Smooth muscle cell (in vitro differentiated cells): ENCODE data around the gene LIN28A. TPM values are rescaled to one million over a fixed set of nuclear protein-coding genes. Genes with fewer than 3 reads are reported as not detected.

ENCODE experiments used
- DNase-seq: peaks from one replicate; lab custom pipeline; 2025; ENCODE audit not compliant: unreplicated experiment; lab: John Stamatoyannopoulos, UW
- H2AFZ ChIP-seq: fragments of 200-600 bp; sonication (generic); 2 replicates; pipeline ENCODE4 v1.6.0; 2016; ENCODE audit warnings: antibody characterized with exemption, low read depth, mild to moderate bottlenecking
- H3F3A ChIP-seq: fragments of 200-600 bp; sonication (generic); 2 replicates; pipeline ENCODE4 v1.6.0; 2017; ENCODE audit warnings: antibody characterized with exemption, low read depth
- H3K27ac ChIP-seq: fragments of 200-600 bp; sonication (generic); 2 replicates; pipeline ENCODE4 v1.5.1; 2016; ENCODE audit warnings: low read depth, mild to moderate bottlenecking
- H3K27me3 ChIP-seq: fragments of 200-600 bp; sonication (generic); 2 replicates; pipeline ENCODE4 v1.6.1; 2016; ENCODE audit warnings: low read depth, mild to moderate bottlenecking
- H3K36me3 ChIP-seq: fragments of 200-600 bp; sonication (generic); 2 replicates; pipeline ENCODE4 v1.5.1; 2016; ENCODE audit warnings: low read depth
- H3K4me1 ChIP-seq: fragments of 200-600 bp; sonication (generic); 2 replicates; pipeline ENCODE4 v1.5.1; 2016; ENCODE audit warnings: low read depth
- H3K4me2 ChIP-seq: fragments of 200-600 bp; sonication (generic); 2 replicates; pipeline ENCODE4 v1.6.0; 2016; ENCODE audit warnings: mild to moderate bottlenecking
- H3K4me3 ChIP-seq: fragments of 200-600 bp; sonication (generic); 2 replicates; pipeline ENCODE4 v1.5.1; 2016; ENCODE audit warnings: mild to moderate bottlenecking
- H3K79me2 ChIP-seq: fragments of 200-600 bp; sonication (generic); 2 replicates; pipeline ENCODE4 v1.6.0; 2016; ENCODE audit warnings: low read depth, mild to moderate bottlenecking
- H3K9ac ChIP-seq: fragments of 200-600 bp; sonication (generic); 2 replicates; pipeline ENCODE4 v1.6.0; 2016; ENCODE audit warnings: low read depth
- H3K9me3 ChIP-seq: fragments of 200-600 bp; sonication (generic); replicated peaks from 2 replicates; pipeline ENCODE4 v1.5.1; 2016; ENCODE audit warnings: low read depth
- H4K20me1 ChIP-seq: fragments of 200-600 bp; sonication (generic); 2 replicates; pipeline ENCODE4 v1.6.0; 2016; ENCODE audit warnings: low read depth
- CTCF ChIP-seq: fragments of 200-600 bp; sonication (generic); IDR thresholded peaks from 2 replicates; pipeline ENCODE4 v1.5.1; 2017; ENCODE audit warnings: borderline replicate concordance, mild to moderate bottlenecking, antibody characterized with exemption; ENCODE audit not compliant: insufficient read depth, poor library complexity, severe bottlenecking
- WGBS: methylation state at CpG from one replicate; pipeline ENCODE4 v1.1.7; 2016; ENCODE audit warnings: low lambda C conversion rate; 5-methylcytosine and 5-hydroxymethylcytosine counted together
- polyA plus RNA-seq: library from polyadenylated mRNA; unstranded; fragments of >200 nt; fragmentation: Nextera tagmentation; extraction: Ambion mirVana; gene quantifications from 2 replicates; pipeline ENCODE4 v1.2.1, GENCODE V29; 2016
- total RNA-seq: library from RNA; depleted of rRNA; stranded (reverse); fragments of >200 nt; gene quantifications from 2 replicates; pipeline ENCODE4 v1.2.3, GENCODE V29; 2014

LIN28A gene
- total and polyA plus RNA-seq, 2 experiments from 2014 or later: 0.08 TPM; not detected in 1

GRCh38 chr1:26429721-26430120 lies 19.1 kb downstream of the LIN28A start:
- no peak for TF ChIP-seq CTCF
- Histone ChIP-seq H3K36me3 (no peaks in the 10 kb centered on the region), H3K4me1 (peaks cover 26% of the 10 kb centered on the region), H3K27ac (no peak overlapping the region), H3F3A (peaks cover 5% of the 10 kb centered on the region), H3K4me2 (no peak overlapping the region), H3K4me3 (no peak overlapping the region), H3K79me2 (peaks cover 16% of the 10 kb centered on the region), H3K9me3 (no peaks in the 10 kb centered on the region), H2AFZ (no peak overlapping the region), H3K9ac (no peak overlapping the region), H4K20me1 (no peaks in the 10 kb centered on the region), H3K27me3 (no peaks in the 10 kb centered on the region)
- WGBS: 73% methylated on average over 2 of the region's 2 CpGs
- DNase-seq: no peak

- WGBS: 1% methylated on average over 44 of the region's 45 CpGs
- Histone ChIP-seq H3K4me3 (peak within 1 kb of the TSS; percentile 81), H4K20me1 (no peaks in the 10 kb centered on the region), H3K27me3 (no peaks in the 10 kb centered on the region), H3K36me3 (no peaks in the 10 kb centered on the region), H3K9ac (peak within 1 kb of the TSS; percentile 81), H2AFZ (peak within 1 kb of the TSS; percentile 88), H3K79me2 (peaks cover 25% of the 10 kb centered on the region), H3K27ac (peak within 1 kb of the TSS; percentile 74), H3F3A (peaks cover 5% of the 10 kb centered on the region), H3K4me2 (peak within 1 kb of the TSS; percentile 89), H3K4me1 (peaks cover 26% of the 10 kb centered on the region), H3K9me3 (no peaks in the 10 kb centered on the region)
- peak; percentile 96 for DNase-seq
- TF ChIP-seq CTCF: no peak
Observed at GRCh38 chr1:26431979-26432695, 21.5 kb downstream of the LIN28A start, which contains the start of gene DHDDS. TSS of gene DHDDS (plus strand) at chr1:26432321. CDS start at chr1:26432946, 625 bp downstream.

- Histone ChIP-seq H3K27me3 (no peaks in the 10 kb centered on the region), H3K79me2 (peaks cover 25% of the 10 kb centered on the region), H3K36me3 (no peaks in the 10 kb centered on the region), H3K27ac (peak overlapping the region; percentile 74), H3K4me2 (peak overlapping the region; percentile 89), H3K4me1 (peaks cover 26% of the 10 kb centered on the region), H3F3A (peaks cover 5% of the 10 kb centered on the region), H2AFZ (no peak overlapping the region), H3K9me3 (no peaks in the 10 kb centered on the region), H4K20me1 (peaks cover 1% of the 10 kb centered on the region), H3K4me3 (peak overlapping the region; percentile 81), H3K9ac (peak overlapping the region; percentile 81)
- DNase-seq: no peak
- no peak for TF ChIP-seq CTCF
- WGBS: 84% methylated on average over 3 of the region's 3 CpGs
Observed at GRCh38 chr1:26432793-26433192, 22.2 kb downstream of the LIN28A start.

- Histone ChIP-seq H3K27me3 (no peaks in the 10 kb centered on the region), H3K4me2 (no peak overlapping the region), H2AFZ (no peak overlapping the region), H3F3A (peaks cover 5% of the 10 kb centered on the region), H3K27ac (no peak overlapping the region), H4K20me1 (peaks cover 9% of the 10 kb centered on the region), H3K36me3 (peaks cover 6% of the 10 kb centered on the region), H3K9ac (no peak overlapping the region), H3K9me3 (no peaks in the 10 kb centered on the region), H3K79me2 (peaks cover 25% of the 10 kb centered on the region), H3K4me1 (peaks cover 26% of the 10 kb centered on the region), H3K4me3 (no peak overlapping the region)
- no peak for TF ChIP-seq CTCF
- DNase-seq: no peak
Observed at GRCh38 chr1:26434161-26434752, 23.6 kb downstream of the LIN28A start.
